IMR-90 (cell line): Measurements from ENCODE around the gene APLF. TPM values are rescaled to one million over a fixed set of nuclear protein-coding genes. Genes with fewer than 3 reads are reported as not detected.

ENCODE experiments used
- ATAC-seq: fragments of 200-7000 bp; cut with Tn5 transposase; 2 replicates; pipeline ENCODE4 v1.9.1; 2020; ENCODE audit warnings: low read depth, mild to moderate bottlenecking, moderate library complexity
- BruUV-seq: library from RNA; stranded (reverse); fragments of 400-500 nt; replicated peaks from 2 replicates; lab custom pipeline; 2021; lab: Mats Ljungman, UMichigan
- CTCF ChIA-PET: fragments of 300-600 bp; formaldehyde crosslinking; extraction: SDS; loops from one replicate; lab custom pipeline; 2021; ENCODE audit warnings: antibody characterized with exemption; lab: Yijun Ruan, JAX
- POLR2A ChIA-PET: fragments of 300-600 bp; sonication (Branson Sonifier 250); formaldehyde crosslinking; loops from one replicate; lab custom pipeline; 2022; ENCODE audit warnings: antibody characterized with exemption; ENCODE audit not compliant: unreplicated experiment; lab: Charles Lee
- DNase-seq: peaks from one replicate; pipeline ENCODE4 v3.0.0; 2013
- H2AFZ ChIP-seq: replicated peaks from 2 replicates; pipeline ENCODE3; 2013; ENCODE audit warnings: low read length, mild to moderate bottlenecking; ENCODE audit not compliant: poor library complexity
- H2AK5ac ChIP-seq: 2 replicates; pipeline ENCODE4 v1.6.1; 2013; ENCODE audit warnings: low read depth, low read length, inconsistent platforms
- H2AK9ac ChIP-seq: replicated peaks from 2 replicates; pipeline ENCODE3; 2013; ENCODE audit warnings: mild to moderate bottlenecking, low read depth, low read length, moderate library complexity; ENCODE audit not compliant: poor library complexity
- H2BK120ac ChIP-seq: 2 replicates; pipeline ENCODE4 v1.6.1; 2013; ENCODE audit warnings: low read depth, low read length, inconsistent platforms
- H2BK15ac ChIP-seq: 3 replicates; pipeline ENCODE4 v1.6.1; 2013; ENCODE audit warnings: low read depth, low read length, inconsistent platforms
- H2BK20ac ChIP-seq: 2 replicates; pipeline ENCODE4 v1.6.1; 2013; ENCODE audit warnings: low read depth, mild to moderate bottlenecking, inconsistent platforms, low read length, moderate library complexity
- H2BK5ac ChIP-seq: 2 replicates; pipeline ENCODE4 v1.6.1; 2013; ENCODE audit warnings: mild to moderate bottlenecking, low read depth, low read length, inconsistent platforms; ENCODE audit not compliant: poor library complexity, severe bottlenecking
- H3K14ac ChIP-seq: replicated peaks from 2 replicates; pipeline ENCODE4 v1.6.1; 2013; ENCODE audit warnings: low read depth, low read length, inconsistent platforms
- H3K18ac ChIP-seq: 2 replicates; pipeline ENCODE4 v1.6.1; 2013; ENCODE audit warnings: low read depth, low read length, control low read depth
- H3K23ac ChIP-seq: 2 replicates; pipeline ENCODE4 v1.6.1; 2013; ENCODE audit warnings: low read depth, low read length, inconsistent platforms
- H3K27ac ChIP-seq: 2 replicates; pipeline ENCODE4 v1.5.1; 2013; ENCODE audit warnings: mild to moderate bottlenecking, control low read depth, low read length; ENCODE audit not compliant: insufficient read depth
- H3K27me3 ChIP-seq: 2 replicates; pipeline ENCODE4 v1.6.1; 2013; ENCODE audit warnings: low read length; ENCODE audit not compliant: control insufficient read depth, insufficient read depth
- H3K36me3 ChIP-seq: 2 replicates; pipeline ENCODE4 v1.6.1; 2013; ENCODE audit warnings: low read length, mixed read lengths; ENCODE audit not compliant: control insufficient read depth, insufficient read depth
- H3K4ac ChIP-seq: 2 replicates; pipeline ENCODE4 v1.6.1; 2013; ENCODE audit warnings: low read depth, low read length, inconsistent platforms
- H3K4me1 ChIP-seq: 2 replicates; pipeline ENCODE4 v1.6.1; 2013; ENCODE audit warnings: low read length, mixed read lengths; ENCODE audit not compliant: control insufficient read depth, insufficient read depth
- H3K4me2 ChIP-seq: 2 replicates; pipeline ENCODE4 v1.6.1; 2013; ENCODE audit warnings: low read depth, mild to moderate bottlenecking, control low read depth, low read length, moderate library complexity
- H3K4me3 ChIP-seq: 2 replicates; pipeline ENCODE4 v1.5.1; 2013; ENCODE audit warnings: low read depth, mild to moderate bottlenecking, control low read depth, low read length, moderate library complexity; ENCODE audit not compliant: insufficient read depth
- H3K56ac ChIP-seq: 2 replicates; pipeline ENCODE4 v1.6.1; 2013; ENCODE audit warnings: low read length, inconsistent platforms; ENCODE audit not compliant: insufficient read depth; ENCODE audit errors: extremely low read depth
- H3K79me1 ChIP-seq, 2 experiments: 2 replicates each; pipeline ENCODE4 v1.6.1; 2013; ENCODE audit warnings: low read length in 2 of 2, inconsistent platforms in 1 of 2, low read depth in 1 of 2
- H3K9ac ChIP-seq: 2 replicates; pipeline ENCODE4 v1.6.1; 2013; ENCODE audit warnings: low read depth, low read length, control low read depth
- H3K9me1 ChIP-seq: 2 replicates; pipeline ENCODE4 v1.6.1; 2013; ENCODE audit warnings: low read length, inconsistent platforms; ENCODE audit not compliant: insufficient read depth
- H3K9me3 ChIP-seq: 2 replicates; pipeline ENCODE4 v1.6.1; 2013; ENCODE audit warnings: low read length; ENCODE audit not compliant: control insufficient read depth, insufficient read depth
- H4K20me1 ChIP-seq: 2 replicates; pipeline ENCODE4 v1.6.1; 2013; ENCODE audit warnings: low read length, inconsistent platforms; ENCODE audit not compliant: insufficient read depth
- H4K5ac ChIP-seq: 2 replicates; pipeline ENCODE4 v1.6.1; 2013; ENCODE audit warnings: mild to moderate bottlenecking, low read depth, low read length, control low read depth
- H4K8ac ChIP-seq, 2 experiments: 2 replicates each; pipeline ENCODE4 v1.6.1; 2013; ENCODE audit warnings: low read depth in 2 of 2, low read length in 2 of 2, control low read depth in 1 of 2, inconsistent platforms in 1 of 2
- H4K91ac ChIP-seq: 2 replicates; pipeline ENCODE4 v1.6.1; 2013; ENCODE audit warnings: low read depth, low read length, inconsistent platforms; ENCODE audit not compliant: insufficient read depth
- FOS ChIP-seq: fragments of 150-350 bp; IDR thresholded peaks from 2 replicates; pipeline ENCODE4 v1.6.1; 2016; ENCODE audit warnings: low read depth, low read length
- NFE2L2 ChIP-seq: fragments of 150-350 bp; IDR thresholded peaks from 2 replicates; pipeline ENCODE4 v1.6.1; 2016; ENCODE audit warnings: low read depth, mild to moderate bottlenecking, low read length
- RCOR1 ChIP-seq: IDR thresholded peaks from 2 replicates; pipeline ENCODE4 v1.6.1; 2012; ENCODE audit warnings: mild to moderate bottlenecking, low read length, improper control_type of control experiment; ENCODE audit not compliant: insufficient replicate concordance
- WGBS, 2 experiments: methylation state at CpG; one replicate each; pipeline versions ENCODE4 v1.1.5 to v1.1.7; 2013; ENCODE audit warnings: missing lambda C conversion rate in 2 of 2; ENCODE audit not compliant: insufficient read length in 1 of 2; ENCODE audit errors: extremely low coverage in 2 of 2; 5-methylcytosine and 5-hydroxymethylcytosine counted together
- dilution Hi-C: fragments of 300-500 bp; cut with HindIII; formaldehyde crosslinking; loops from one replicate; pipeline ENCODE4 v1.14.3; 2018; ENCODE audit warnings: low sequenced_read_pairs; ENCODE audit not compliant: unreplicated experiment
- in situ Hi-C: fragments of 300-500 bp; cut with MboI; formaldehyde crosslinking; loops from 3 replicates; pipeline ENCODE4 v1.14.3; 2019; ENCODE audit warnings: low sequenced_read_pairs, inconsistent platforms, mixed read lengths
- intact Hi-C: fragments of 100-400 bp; cut with micrococcal nuclease; formaldehyde crosslinking; loops from 2 replicates; pipeline ENCODE4 v1.10.0; 2022
- polyA plus RNA-seq, 3 experiments: library from polyadenylated mRNA; depleted of rRNA; stranded (reverse); fragments of >200 nt; gene quantifications; 2 replicates each; pipeline ENCODE4 v1.2.3, GENCODE V29; 2012; ENCODE audit warnings: low replicate concordance in 1 of 3
- total RNA-seq: library from RNA; depleted of rRNA; stranded (reverse); fragments of >200 nt; gene quantifications from 2 replicates; pipeline ENCODE4 v1.2.3, GENCODE V29; 2012

Gene APLF
- total and polyA plus RNA-seq, 2 of the 4 experiments (the other 2 are of a cell fraction) = 1.5 to 2.3 TPM

DNA sequence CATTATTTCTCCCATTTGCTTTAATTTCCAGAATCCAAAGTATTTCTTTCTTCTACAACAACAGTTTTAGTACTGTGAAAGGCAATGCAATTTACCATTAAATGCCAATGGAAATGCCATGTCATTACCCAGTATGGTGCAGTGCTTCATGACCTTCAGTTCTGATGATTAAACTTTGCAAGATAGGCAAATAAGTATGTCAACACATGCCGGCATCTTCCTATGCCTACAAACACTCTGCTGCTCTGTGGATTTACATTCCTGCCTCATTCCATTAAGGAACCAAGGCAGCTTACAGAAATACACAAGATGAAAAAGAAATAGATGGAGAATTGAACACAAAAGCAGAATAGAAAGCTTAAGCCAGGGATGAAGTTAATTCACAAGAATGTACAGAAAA, 123.3 kb downstream of the APLF start:
- no peak overlapping the region for H2AK5ac ChIP-seq
- ChIA-PET POLR2A (interaction anchor here (0.6 kb wide), 1 partner anchor 41 kb away, joined by 4 read pairs; no protein-coding TSS in a partner anchor), CTCF (no interaction called here)
- H3K36me3 ChIP-seq = no peaks in the 10 kb centered on the region
- no peak overlapping the region for H3K4ac ChIP-seq
- H3K18ac ChIP-seq = no peak overlapping the region
- no peak overlapping the region for H3K4me2 ChIP-seq
- H3K9me1 ChIP-seq = no peaks in the 10 kb centered on the region
- H3K4me3 ChIP-seq = no peak overlapping the region
- no TSS peak for BruUV-seq
- no peak overlapping the region for H2BK20ac ChIP-seq
- TF ChIP-seq FOS = no peak
- no peak for TF ChIP-seq RCOR1
- TF ChIP-seq NFE2L2 = no peak
- in situ Hi-C loops (loop anchor here (25.0 kb wide), 1 partner anchor 103 kb away; no protein-coding TSS in a partner anchor), dilution Hi-C loops (no loop called here), intact Hi-C loops (no loop called here)
- ATAC-seq (peak; percentile 86), DNase-seq (peak; percentile 10)
- H2BK15ac ChIP-seq = no peak overlapping the region
- no peak overlapping the region for H2BK5ac ChIP-seq
- no peak overlapping the region for H3K23ac ChIP-seq
- no peaks in the 10 kb centered on the region for H3K9me3 ChIP-seq
- peaks cover 2% of the 10 kb centered on the region; the same call in 1 of the 2 replicates for H3K27me3 ChIP-seq
- no peak overlapping the region for H2BK120ac ChIP-seq
- H3K27ac ChIP-seq = no peak overlapping the region
- H3K79me1 ChIP-seq = no peaks in the 10 kb centered on the region
- H3K56ac ChIP-seq = no peak overlapping the region
- no peak overlapping the region for H3K14ac ChIP-seq
- no peak overlapping the region for H4K91ac ChIP-seq
- no peak overlapping the region for H2AK9ac ChIP-seq
- no CpG with 5 or more reads among the region's 1 CpG for WGBS, 2 experiments
- H2AFZ ChIP-seq = no peak overlapping the region
- H3K9ac ChIP-seq = no peak overlapping the region
- H3K4me1 ChIP-seq = no peaks in the 10 kb centered on the region
- no peak overlapping the region for H4K5ac ChIP-seq
- no peak overlapping the region for H4K8ac ChIP-seq
- no peaks in the 10 kb centered on the region for H4K20me1 ChIP-seq
